ENCODE results near the gene ZBP1.
A peak's percentile ranks its signal among the peaks of the same experiment; 100 is the strongest.

The ZBP1 gene

GRCh38 chr20:57595041-57596030 is 24.9 kb downstream of the ZBP1 start:
- no peak for TF ChIP-seq CTCF (IDR thresholded peaks at IDR 0.05; ENCODE audit: low read depth, low read length)
- H3K4me3 ChIP-seq (replicated peaks in 1 of 2; ENCODE audit: low read depth in 2 of 2, low read length in 2 of 2): no peak overlapping the region
- DNase-seq (ENCODE audit: low read depth in 2 of 2): no peak

GRCh38 chr20:57594092-57594951 is 25.9 kb downstream of the ZBP1 start:
- peak; percentile 42 to 43 for DNase-seq (ENCODE audit: low read depth in 2 of 2)
- TF ChIP-seq CTCF (IDR thresholded peaks at IDR 0.05; ENCODE audit: low read depth, low read length): peak; percentile 84
- no peak overlapping the region for H3K4me3 ChIP-seq (replicated peaks in 1 of 2; ENCODE audit: low read depth in 2 of 2, low read length in 2 of 2)

GRCh38 chr20:57593134-57593886 is 26.9 kb downstream of the ZBP1 start:
- no peak for TF ChIP-seq CTCF (IDR thresholded peaks at IDR 0.05; ENCODE audit: low read depth, low read length)
- no peak for DNase-seq (ENCODE audit: low read depth in 2 of 2)
- no peak overlapping the region for H3K4me3 ChIP-seq (replicated peaks in 1 of 2; ENCODE audit: low read depth in 2 of 2, low read length in 2 of 2)

GRCh38 chr20:57592263-57593092 is 27.7 kb downstream of the ZBP1 start:
- no peak for DNase-seq (ENCODE audit: low read depth in 2 of 2)
- TF ChIP-seq CTCF (IDR thresholded peaks at IDR 0.05; ENCODE audit: low read depth, low read length): no peak
- H3K4me3 ChIP-seq (replicated peaks in 1 of 2; ENCODE audit: low read depth in 2 of 2, low read length in 2 of 2): no peak overlapping the region

- no peak for DNase-seq (ENCODE audit: low read depth in 2 of 2)
- no peak for TF ChIP-seq CTCF (IDR thresholded peaks at IDR 0.05; ENCODE audit: low read depth, low read length)
- no peak overlapping the region for H3K4me3 ChIP-seq (replicated peaks in 1 of 2; ENCODE audit: low read depth in 2 of 2, low read length in 2 of 2)
These were observed 28.7 kb downstream of the ZBP1 start for GRCh38 chr20:57591289-57592229.
